HEK293 (cell line): Measurements from ENCODE around the gene SLC37A4.

ENCODE experiments used
- CTCF ChIA-PET: fragments of 350-600 bp; formaldehyde crosslinking; extraction: SDS; loops from one replicate; lab custom pipeline; 2021; ENCODE audit warnings: antibody characterized with exemption; lab: Yijun Ruan, JAX
- POLR2A ChIA-PET: fragments of 300-600 bp; formaldehyde crosslinking; extraction: SDS; loops from one replicate; lab custom pipeline; 2020; ENCODE audit warnings: antibody characterized with exemption, inconsistent platforms; lab: Yijun Ruan, JAX
- H3K27ac ChIP-seq: fragments of 200-500 bp; sonication (Bioruptor generic); 2 replicates; pipeline ENCODE4 v1.5.1; 2014; ENCODE audit warnings: low read depth, low read length, control low read depth, inconsistent platforms; ENCODE audit errors: extremely low read depth
- H3K36me3 ChIP-seq, 2 experiments: fragments of 200-500 bp in 1 of 2; sonication (Bioruptor generic) in 1 of 2; 1 replicate in 1 of 2; 2 replicates in 1 of 2; pipeline ENCODE4 v1.5.1; 2014 to 2017; ENCODE audit warnings: inconsistent platforms in 2 of 2, low read length in 2 of 2; ENCODE audit not compliant: control insufficient read depth in 2 of 2, insufficient read depth in 1 of 2
- H3K4me1 ChIP-seq: fragments of 200-500 bp; sonication (Bioruptor generic); 2 replicates; pipeline ENCODE4 v1.5.1; 2014; ENCODE audit warnings: mild to moderate bottlenecking, low read length, inconsistent platforms; ENCODE audit not compliant: control insufficient read depth, insufficient read depth
- H3K4me3 ChIP-seq: 2 replicates; pipeline ENCODE4 v1.5.1; 2011; ENCODE audit warnings: low read depth, mild to moderate bottlenecking, control low read depth, low read length, moderate library complexity
- H3K9me3 ChIP-seq: fragments of 200-500 bp; sonication (Bioruptor generic); 2 replicates; pipeline ENCODE4 v1.5.1; 2014; ENCODE audit warnings: low read depth, low read length, inconsistent platforms; ENCODE audit not compliant: control insufficient read depth, insufficient read depth
- GLIS1 ChIP-seq: fragments of 450-650 bp; formaldehyde crosslinking; IDR thresholded peaks from 2 replicates; pipeline ENCODE4 v1.5.1; 2016; ENCODE audit warnings: missing biosample characterization, missing genetic modification characterization
- ZBTB17 ChIP-seq: fragments of 450-650 bp; formaldehyde crosslinking; IDR thresholded peaks from 2 replicates; pipeline ENCODE4 v1.5.1; 2016; ENCODE audit warnings: missing biosample characterization, missing genetic modification characterization
- ZBTB21 ChIP-seq: fragments of 450-650 bp; formaldehyde crosslinking; IDR thresholded peaks from 2 replicates; pipeline ENCODE4 v1.5.1; 2017; ENCODE audit warnings: missing biosample characterization, missing genetic modification characterization
- ZFP37 ChIP-seq: fragments of 450-650 bp; formaldehyde crosslinking; IDR thresholded peaks from 2 replicates; pipeline ENCODE4 v1.5.1; 2016; ENCODE audit warnings: missing biosample characterization, missing genetic modification characterization
- ZIC2 ChIP-seq: fragments of 450-650 bp; formaldehyde crosslinking; IDR thresholded peaks from 2 replicates; pipeline ENCODE4 v1.5.1; 2016; ENCODE audit warnings: missing biosample characterization, missing genetic modification characterization
- ZNF10 ChIP-seq: fragments of 450-650 bp; formaldehyde crosslinking; IDR thresholded peaks from 2 replicates; pipeline ENCODE4 v1.5.1; 2017; ENCODE audit warnings: missing biosample characterization, missing genetic modification characterization
- ZNF121 ChIP-seq: fragments of 450-650 bp; formaldehyde crosslinking; IDR thresholded peaks from 2 replicates; pipeline ENCODE4 v1.5.1; 2016; ENCODE audit warnings: missing biosample characterization, missing genetic modification characterization
- ZNF146 ChIP-seq: fragments of 450-650 bp; formaldehyde crosslinking; IDR thresholded peaks from 2 replicates; pipeline ENCODE4 v1.5.1; 2016; ENCODE audit warnings: missing biosample characterization, missing genetic modification characterization
- ZNF223 ChIP-seq: fragments of 450-650 bp; formaldehyde crosslinking; IDR thresholded peaks from 2 replicates; pipeline ENCODE4 v1.5.1; 2016; ENCODE audit warnings: missing biosample characterization, missing genetic modification characterization
- ZNF239 ChIP-seq: fragments of 450-650 bp; formaldehyde crosslinking; IDR thresholded peaks from 2 replicates; pipeline ENCODE4 v1.5.1; 2016; ENCODE audit warnings: missing biosample characterization, missing genetic modification characterization
- ZNF335 ChIP-seq: fragments of 450-650 bp; formaldehyde crosslinking; conservative IDR thresholded peaks from 2 replicates; pipeline ENCODE4 v1.5.1; 2016; ENCODE audit warnings: missing biosample characterization, missing genetic modification characterization
- ZNF341 ChIP-seq: fragments of 450-650 bp; formaldehyde crosslinking; IDR thresholded peaks from 2 replicates; pipeline ENCODE4; 2016; ENCODE audit warnings: low read depth, missing biosample characterization, missing genetic modification characterization
- ZNF398 ChIP-seq: fragments of 450-650 bp; formaldehyde crosslinking; IDR thresholded peaks from 2 replicates; pipeline ENCODE4 v1.5.1; 2017; ENCODE audit warnings: missing biosample characterization, missing genetic modification characterization
- ZNF423 ChIP-seq: fragments of 450-650 bp; formaldehyde crosslinking; IDR thresholded peaks from 2 replicates; pipeline ENCODE4 v1.5.1; 2016; ENCODE audit warnings: missing biosample characterization, missing genetic modification characterization
- ZNF521 ChIP-seq: fragments of 450-650 bp; formaldehyde crosslinking; IDR thresholded peaks from 2 replicates; pipeline ENCODE4 v1.5.1; 2017; ENCODE audit warnings: missing biosample characterization, mild to moderate bottlenecking, missing genetic modification characterization
- ZNF555 ChIP-seq: fragments of 450-650 bp; formaldehyde crosslinking; conservative IDR thresholded peaks from 2 replicates; pipeline ENCODE4 v1.5.1; 2017; ENCODE audit warnings: missing biosample characterization, mild to moderate bottlenecking, missing genetic modification characterization, inconsistent platforms
- ZNF600 ChIP-seq: fragments of 450-650 bp; formaldehyde crosslinking; IDR thresholded peaks from 2 replicates; pipeline ENCODE4 v1.5.1; 2016; ENCODE audit warnings: missing biosample characterization, missing genetic modification characterization
- ZNF76 ChIP-seq: fragments of 450-650 bp; formaldehyde crosslinking; IDR thresholded peaks from 2 replicates; pipeline ENCODE4; 2016; ENCODE audit warnings: low read depth, missing biosample characterization, missing genetic modification characterization, borderline replicate concordance
- ZNF777 ChIP-seq: fragments of 450-650 bp; formaldehyde crosslinking; IDR thresholded peaks from 2 replicates; pipeline ENCODE4 v1.5.1; 2017; ENCODE audit warnings: missing biosample characterization, missing genetic modification characterization, borderline replicate concordance
- ZSCAN4 ChIP-seq: fragments of 450-650 bp; formaldehyde crosslinking; IDR thresholded peaks from 2 replicates; pipeline ENCODE4 v1.5.1; 2017; ENCODE audit warnings: missing biosample characterization, missing genetic modification characterization

The SLC37A4 gene

GRCh38 chr11:119029340-119030028, 1.2 kb downstream of the SLC37A4 start:
- POLR2A ChIA-PET: interaction anchor here (0.6 to 2.4 kb wide), 4 partner anchors 8 to 73 kb away, joined by 3 to 10 read pairs (median 5); partner anchors contain the start of genes RPS25 and TRAPPC4
- peak; percentile 83 for TF ChIP-seq GLIS1
- TF ChIP-seq ZNF76 (tag by site-specific recombination): no peak
- TF ChIP-seq ZNF146 (tag by site-specific recombination): no peak
- TF ChIP-seq ZNF423 (tag by site-specific recombination): peak; percentile 61; the same call in 1 of the 2 replicates
- TF ChIP-seq ZNF335 (tag by site-specific recombination): peak; percentile 94
- no peak for TF ChIP-seq ZSCAN4 (tag by site-specific recombination)
- TF ChIP-seq ZBTB17 (tag by site-specific recombination): peak; percentile 33; the same call in 1 of the 2 replicates
- TF ChIP-seq ZIC2: peak; percentile 82
- no peak for TF ChIP-seq ZNF521 (tag by site-specific recombination)
- TF ChIP-seq ZFP37 (tag by site-specific recombination): no peak
- TF ChIP-seq ZNF341 (tag by site-specific recombination): 0 out of 2 replicates have a peak, but pooled peaks have one; percentile 8
- 0 out of 2 replicates have a peak, but pooled peaks have one; percentile 45 for TF ChIP-seq ZNF223 (tag by site-specific recombination)
- 0 out of 2 replicates have a peak, but pooled peaks have one; percentile 14 for TF ChIP-seq ZNF398 (tag by site-specific recombination)
- CTCF ChIA-PET: interaction anchor here (0.6 to 1.1 kb wide), 3 partner anchors 36 to 87 kb away, joined by 3 to 4 read pairs (median 3); no protein-coding TSS in a partner anchor
- H3K9me3 ChIP-seq: no peaks in the 10 kb centered on the region
- H3K4me1 ChIP-seq: no peaks in the 10 kb centered on the region
- H3K27ac ChIP-seq: peak overlapping the region; percentile 83; the same call in 1 of the 2 replicates
- peaks cover 0 to 47% of the 10 kb centered on the region in 2 experiments; a peak in 1 of 3 replicates for H3K36me3 ChIP-seq
- peak overlapping the region; percentile 82 for H3K4me3 ChIP-seq

- H3K36me3 ChIP-seq: peaks cover 0 to 52% of the 10 kb centered on the region in 2 experiments; a peak in 1 of 3 replicates
- ChIA-PET POLR2A (interaction anchor here (1.3 kb wide), 1 partner anchor 11 kb away, joined by 5 read pairs; the partner anchor contains the start of genes RPS25 and TRAPPC4), CTCF (interaction anchor here (0.6 kb wide), 1 partner anchor 36 kb away, joined by 4 read pairs; no protein-coding TSS in a partner anchor)
- H3K9me3 ChIP-seq: no peaks in the 10 kb centered on the region
- no peak overlapping the region for H3K4me3 ChIP-seq
- no peak for TF ChIP-seq ZNF10 (tag by site-specific recombination)
- TF ChIP-seq ZNF600 (tag by site-specific recombination): no peak
- no peak for TF ChIP-seq ZNF121 (tag by site-specific recombination)
- TF ChIP-seq ZBTB21 (tag by site-specific recombination): no peak
- no peak for TF ChIP-seq ZNF555 (tag by site-specific recombination)
- no peak for TF ChIP-seq ZNF777 (tag by site-specific recombination)
- no peak for TF ChIP-seq ZNF239 (tag by site-specific recombination)
- H3K4me1 ChIP-seq: no peaks in the 10 kb centered on the region
- H3K27ac ChIP-seq: no peak overlapping the region
Observed at GRCh38 chr11:119029069-119029339, 1.7 kb downstream of the SLC37A4 start.
